ENCODE measurements around the gene FMN2. TPM values are rescaled to one million over a fixed set of nuclear protein-coding genes. Genes with fewer than 3 reads are reported as not detected.

FMN2 gene
- total RNA-seq, 1 donor from 2014 or later, result 0.15 TPM

- DNase-seq (ENCODE audit: low read depth), result no peak
These were observed 106.7 kb downstream of the FMN2 start for GRCh38 chr1:240198376-240198775.

- DNase-seq (ENCODE audit: low read depth), result no peak
These were observed 108.3 kb downstream of the FMN2 start for GRCh38 chr1:240199758-240200645.

DNA sequence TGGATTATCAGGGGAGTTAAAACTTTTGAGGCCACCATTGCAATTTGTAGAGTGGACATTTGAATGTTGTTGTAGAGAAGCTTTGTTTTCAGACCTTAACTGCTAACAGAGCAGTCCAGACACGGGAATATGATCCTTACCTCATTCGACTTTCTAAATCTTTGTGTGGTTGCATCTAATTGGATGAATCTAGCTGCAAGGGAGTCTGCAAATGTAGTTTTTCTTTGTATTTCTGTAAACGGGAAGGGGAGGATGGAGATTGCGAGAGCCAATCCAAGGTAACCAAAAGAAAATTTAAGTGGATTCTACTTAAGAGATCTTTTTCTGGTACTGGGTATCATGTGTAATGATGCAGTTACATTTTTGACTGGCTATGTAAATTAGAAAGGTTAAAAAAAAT lies 110.2 kb downstream of the FMN2 start:
- DNase-seq (ENCODE audit: low read depth), result no peak

DNA sequence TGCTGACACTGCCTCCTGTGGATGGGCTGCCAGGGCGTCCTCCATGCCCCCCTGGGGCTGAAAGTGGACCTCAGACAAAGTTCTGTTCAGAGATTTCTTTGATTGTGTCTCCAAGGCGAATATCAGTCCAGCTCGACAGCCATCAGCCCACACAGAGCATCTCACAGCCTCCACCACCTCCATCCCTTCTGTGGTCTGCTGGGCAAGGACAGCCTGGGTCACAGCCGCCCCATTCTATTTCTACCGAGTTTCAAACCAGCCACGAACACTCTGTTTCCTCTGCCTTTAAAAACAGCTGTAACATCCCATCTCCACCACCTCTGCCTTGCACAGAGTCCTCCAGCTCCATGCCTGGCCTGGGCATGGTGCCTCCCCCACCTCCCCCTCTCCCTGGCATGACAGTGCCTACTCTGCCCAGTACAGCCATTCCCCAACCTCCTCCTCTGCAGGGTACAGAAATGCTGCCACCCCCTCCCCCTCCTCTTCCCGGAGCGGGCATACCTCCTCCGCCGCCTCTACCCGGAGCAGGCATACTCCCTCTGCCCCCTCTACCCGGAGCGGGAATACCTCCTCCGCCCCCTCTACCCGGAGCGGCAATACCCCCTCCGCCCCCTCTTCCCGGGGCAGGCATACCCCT lies 115.5 kb downstream of the FMN2 start:
- DNase-seq (ENCODE audit: low read depth), result no peak

DNA sequence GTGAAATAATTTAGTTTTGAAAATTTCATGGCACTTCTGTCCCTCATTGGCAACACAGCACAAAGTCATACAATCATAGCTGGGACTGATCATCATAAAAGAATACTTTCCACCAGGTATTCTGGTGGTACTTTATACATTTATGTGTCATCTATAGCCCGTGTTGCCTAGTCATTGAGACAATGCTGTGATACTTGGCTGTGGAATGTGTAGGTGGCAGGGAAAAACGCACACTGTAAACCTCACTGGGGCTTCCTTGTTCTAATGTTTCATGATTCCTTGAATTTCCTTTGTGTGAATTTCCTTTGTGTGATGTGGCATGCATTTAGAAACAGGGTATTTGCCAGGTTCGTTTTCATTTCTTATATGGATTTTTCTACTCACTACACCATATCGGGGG lies 118.3 kb downstream of the FMN2 start:
- no peak for DNase-seq (ENCODE audit: low read depth)

- DNase-seq (ENCODE audit: low read depth), result no peak
These were observed 120.9 kb downstream of the FMN2 start for GRCh38 chr1:240212556-240212955.

- no peak for DNase-seq (ENCODE audit: low read depth)
These were observed 125.7 kb downstream of the FMN2 start for GRCh38 chr1:240217403-240217802.

DNA sequence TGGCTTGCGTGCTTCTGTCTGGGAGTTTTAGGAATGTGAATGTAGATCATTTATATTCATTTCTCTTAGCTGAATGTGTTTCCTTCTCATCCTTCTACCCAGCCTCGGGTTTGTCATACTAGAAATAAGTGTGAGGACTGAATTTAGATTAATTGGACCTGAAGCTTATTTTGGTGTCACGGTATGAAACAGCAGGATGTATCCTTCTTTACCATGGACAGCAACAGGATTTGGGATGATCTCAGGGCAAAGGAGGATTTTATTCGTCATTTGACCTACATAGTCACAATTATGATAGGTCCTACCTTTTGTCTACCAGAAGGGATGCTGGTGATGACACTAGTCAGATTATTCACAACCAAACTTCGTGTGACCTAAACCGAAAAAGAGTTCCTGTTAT lies 127.4 kb downstream of the FMN2 start:
- no peak for DNase-seq (ENCODE audit: low read depth)

GRCh38 chr1:240226102-240226501 lies 134.4 kb downstream of the FMN2 start:
- DNase-seq (ENCODE audit: low read depth), result no peak

GRCh38 chr1:240230816-240231215 lies 139.1 kb downstream of the FMN2 start:
- no peak for DNase-seq (ENCODE audit: low read depth)

- no peak for DNase-seq (ENCODE audit: low read depth)
These were observed 140.8 kb downstream of the FMN2 start for GRCh38 chr1:240232530-240232929.

DNA sequence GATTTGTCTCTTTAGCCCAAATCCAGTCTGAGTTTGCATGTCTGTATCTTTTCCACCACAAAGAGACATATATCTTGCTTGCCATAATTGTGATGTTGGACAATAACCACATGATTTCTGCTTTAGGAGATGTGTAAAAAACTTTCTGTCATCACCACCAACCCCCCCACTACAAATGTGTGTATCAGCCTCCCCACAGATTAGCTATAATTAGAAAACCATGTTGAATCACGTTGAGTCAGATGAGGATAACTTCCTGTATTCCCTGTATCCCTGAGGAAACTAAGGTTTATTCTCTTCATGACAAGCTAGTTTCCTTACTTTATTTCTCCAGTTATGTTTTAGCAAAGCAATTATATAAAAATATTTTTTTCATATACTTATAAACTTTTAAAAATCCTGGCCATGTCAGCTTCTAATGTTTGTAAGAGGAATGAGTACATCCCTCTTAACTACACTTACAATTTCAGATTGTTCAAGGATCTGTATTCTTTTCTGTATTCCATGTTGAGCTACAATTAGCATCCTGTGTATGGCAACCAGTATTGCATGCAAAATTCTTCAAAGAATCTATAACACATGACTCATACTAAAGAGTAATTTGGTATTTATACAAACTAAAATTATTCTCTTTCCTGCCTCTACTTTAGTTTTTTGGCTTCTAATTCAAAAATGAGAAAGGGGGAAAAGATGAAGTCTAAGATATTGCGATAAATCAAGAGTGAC lies 143.0 kb downstream of the FMN2 start:
- no peak for DNase-seq (ENCODE audit: low read depth)

- no peak for DNase-seq (ENCODE audit: low read depth)
These were observed 144.0 kb downstream of the FMN2 start for GRCh38 chr1:240235521-240236288.

- no peak for DNase-seq (ENCODE audit: low read depth)
These were observed 145.6 kb downstream of the FMN2 start for GRCh38 chr1:240237305-240237721.

- DNase-seq (ENCODE audit: low read depth), result no peak
These were observed 147.6 kb downstream of the FMN2 start for GRCh38 chr1:240239309-240239708.

- no peak for DNase-seq (ENCODE audit: low read depth)
These were observed 149.6 kb downstream of the FMN2 start for GRCh38 chr1:240241278-240241677.

- DNase-seq (ENCODE audit: low read depth), result no peak
These were observed 151.0 kb downstream of the FMN2 start for GRCh38 chr1:240242601-240243144.

DNA sequence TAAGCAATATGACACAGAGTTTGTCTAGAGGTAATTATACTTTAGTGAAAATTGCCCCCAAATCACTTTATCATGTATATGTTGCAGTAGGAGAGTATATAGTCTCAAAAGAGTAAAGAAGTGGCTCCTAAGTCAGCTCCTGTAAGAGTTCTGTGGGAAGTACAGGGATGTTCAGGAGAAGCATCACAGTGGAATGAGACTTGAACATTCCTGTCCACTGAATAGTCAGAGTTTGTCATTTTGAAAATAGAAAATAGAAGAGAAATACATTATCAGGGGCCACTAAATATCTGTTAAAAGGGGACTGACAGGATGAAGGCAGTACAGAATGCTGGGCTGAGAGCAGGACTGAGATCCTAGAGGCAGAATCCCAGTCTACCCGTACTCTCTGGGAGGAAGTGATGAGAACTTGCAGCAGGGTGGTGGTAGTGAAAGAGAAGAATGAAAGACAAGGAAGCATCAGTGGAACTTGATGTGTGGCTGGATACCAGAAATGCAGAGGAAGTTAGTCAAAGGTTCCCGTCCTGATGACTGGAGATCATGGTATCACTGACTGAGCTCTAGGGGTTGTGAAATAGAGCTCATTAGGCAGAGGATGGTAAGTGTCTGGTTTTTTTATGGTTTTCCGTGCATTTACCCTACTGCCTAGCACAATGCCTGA lies 153.4 kb downstream of the FMN2 start:
- DNase-seq (ENCODE audit: low read depth), result no peak

DNA sequence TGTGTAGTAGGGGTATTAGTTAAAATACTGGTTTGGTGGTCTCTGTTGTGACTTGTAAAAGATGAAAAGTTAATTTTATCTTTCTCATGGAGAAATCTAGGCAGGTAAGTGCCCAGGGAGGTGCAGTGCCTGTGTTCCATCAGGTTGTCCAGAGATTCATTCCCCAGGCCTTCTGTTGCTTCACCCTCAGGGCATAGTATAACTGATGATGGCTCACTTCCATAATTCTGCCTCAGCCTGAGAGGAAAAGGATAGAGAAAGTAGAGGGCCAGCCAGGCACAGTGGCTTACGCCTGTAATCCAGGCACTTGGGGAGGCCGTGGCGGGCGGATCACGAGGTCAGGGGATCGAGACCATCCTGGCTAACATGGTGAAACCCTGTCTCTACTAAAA lies 153.9 kb downstream of the FMN2 start:
- DNase-seq (ENCODE audit: low read depth), result no peak

GRCh38 chr1:240247899-240248298 lies 156.2 kb downstream of the FMN2 start:
- DNase-seq (ENCODE audit: low read depth), result no peak

- no peak for DNase-seq (ENCODE audit: low read depth)
These were observed 162.3 kb downstream of the FMN2 start for GRCh38 chr1:240254006-240254405.

Data from renal cortical epithelial cell (primary cell).